HEK293 (cell line): ENCODE results near the gene ZNF653.

ENCODE experiments used
- CTCF ChIA-PET: fragments of 350-600 bp; formaldehyde crosslinking; extraction: SDS; loops from one replicate; lab custom pipeline; 2021; ENCODE audit warnings: antibody characterized with exemption; lab: Yijun Ruan, JAX
- POLR2A ChIA-PET: fragments of 300-600 bp; formaldehyde crosslinking; extraction: SDS; loops from one replicate; lab custom pipeline; 2020; ENCODE audit warnings: antibody characterized with exemption, inconsistent platforms; lab: Yijun Ruan, JAX
- H3K27ac ChIP-seq: fragments of 200-500 bp; sonication (Bioruptor generic); 2 replicates; pipeline ENCODE4 v1.5.1; 2014; ENCODE audit warnings: low read depth, low read length, control low read depth, inconsistent platforms; ENCODE audit errors: extremely low read depth
- H3K36me3 ChIP-seq, 2 experiments: fragments of 200-500 bp in 1 of 2; sonication (Bioruptor generic) in 1 of 2; 1 replicate in 1 of 2; 2 replicates in 1 of 2; pipeline ENCODE4 v1.5.1; 2014 to 2017; ENCODE audit warnings: inconsistent platforms in 2 of 2, low read length in 2 of 2; ENCODE audit not compliant: control insufficient read depth in 2 of 2, insufficient read depth in 1 of 2
- H3K4me1 ChIP-seq: fragments of 200-500 bp; sonication (Bioruptor generic); 2 replicates; pipeline ENCODE4 v1.5.1; 2014; ENCODE audit warnings: mild to moderate bottlenecking, low read length, inconsistent platforms; ENCODE audit not compliant: control insufficient read depth, insufficient read depth
- H3K4me3 ChIP-seq: 2 replicates; pipeline ENCODE4 v1.5.1; 2011; ENCODE audit warnings: low read depth, mild to moderate bottlenecking, control low read depth, low read length, moderate library complexity
- H3K9me3 ChIP-seq: fragments of 200-500 bp; sonication (Bioruptor generic); 2 replicates; pipeline ENCODE4 v1.5.1; 2014; ENCODE audit warnings: low read depth, low read length, inconsistent platforms; ENCODE audit not compliant: control insufficient read depth, insufficient read depth
- HOXA7 ChIP-seq: sonication (generic); formaldehyde crosslinking; IDR thresholded peaks from 2 replicates; pipeline ENCODE4 v1.8.1; 2022; ENCODE audit warnings: missing genetic modification reagents, borderline replicate concordance
- HOXC10 ChIP-seq: sonication (generic); formaldehyde crosslinking; IDR thresholded peaks from 2 replicates; pipeline ENCODE4 v1.8.1; 2023; ENCODE audit warnings: mild to moderate bottlenecking, missing genetic modification reagents
- IKZF3 ChIP-seq: fragments of 450-650 bp; IDR thresholded peaks from 2 replicates; pipeline ENCODE4 v1.5.0; 2018; ENCODE audit warnings: missing biosample characterization, mild to moderate bottlenecking, missing genetic modification characterization, moderate library complexity
- KLF16 ChIP-seq: fragments of 450-650 bp; formaldehyde crosslinking; IDR thresholded peaks from 2 replicates; pipeline ENCODE4 v1.5.1; 2017; ENCODE audit warnings: missing biosample characterization, missing genetic modification characterization
- KLF8 ChIP-seq: fragments of 450-650 bp; formaldehyde crosslinking; IDR thresholded peaks from 2 replicates; pipeline ENCODE4 v1.5.1; 2016; ENCODE audit warnings: missing biosample characterization, missing genetic modification characterization
- SALL2 ChIP-seq: fragments of 450-650 bp; formaldehyde crosslinking; IDR thresholded peaks from 2 replicates; pipeline ENCODE4 v1.5.0; 2017; ENCODE audit warnings: missing biosample characterization, mild to moderate bottlenecking, missing genetic modification characterization, borderline replicate concordance
- ZBTB17 ChIP-seq: fragments of 450-650 bp; formaldehyde crosslinking; IDR thresholded peaks from 2 replicates; pipeline ENCODE4 v1.5.1; 2016; ENCODE audit warnings: missing biosample characterization, missing genetic modification characterization
- ZBTB7A ChIP-seq: fragments of 450-650 bp; formaldehyde crosslinking; IDR thresholded peaks from 2 replicates; pipeline ENCODE4 v1.5.1; 2016; ENCODE audit warnings: low read depth, missing biosample characterization, missing genetic modification characterization
- ZFP37 ChIP-seq: fragments of 450-650 bp; formaldehyde crosslinking; IDR thresholded peaks from 2 replicates; pipeline ENCODE4 v1.5.1; 2016; ENCODE audit warnings: missing biosample characterization, missing genetic modification characterization
- ZNF121 ChIP-seq: fragments of 450-650 bp; formaldehyde crosslinking; IDR thresholded peaks from 2 replicates; pipeline ENCODE4 v1.5.1; 2016; ENCODE audit warnings: missing biosample characterization, missing genetic modification characterization
- ZNF239 ChIP-seq: fragments of 450-650 bp; formaldehyde crosslinking; IDR thresholded peaks from 2 replicates; pipeline ENCODE4 v1.5.1; 2016; ENCODE audit warnings: missing biosample characterization, missing genetic modification characterization
- ZNF354C ChIP-seq: fragments of 450-650 bp; formaldehyde crosslinking; IDR thresholded peaks from 2 replicates; pipeline ENCODE4 v1.5.1; 2016; ENCODE audit warnings: missing biosample characterization, missing genetic modification characterization, low read depth, borderline replicate concordance
- ZNF394 ChIP-seq: fragments of 450-650 bp; formaldehyde crosslinking; IDR thresholded peaks from 2 replicates; pipeline ENCODE4 v1.5.1; 2016; ENCODE audit warnings: missing biosample characterization, missing genetic modification characterization, mild to moderate bottlenecking, moderate library complexity, borderline replicate concordance
- ZNF416 ChIP-seq: fragments of 450-650 bp; formaldehyde crosslinking; IDR thresholded peaks from 2 replicates; pipeline ENCODE4 v1.5.1; 2016; ENCODE audit warnings: missing biosample characterization, missing genetic modification characterization
- ZNF433 ChIP-seq: fragments of 450-650 bp; formaldehyde crosslinking; IDR thresholded peaks from 2 replicates; pipeline ENCODE4 v1.5.1; 2016; ENCODE audit warnings: missing biosample characterization, missing genetic modification characterization, low read depth
- ZNF529 ChIP-seq: fragments of 450-650 bp; formaldehyde crosslinking; IDR thresholded peaks from 2 replicates; pipeline ENCODE4 v1.5.1; 2017; ENCODE audit warnings: missing genetic modification characterization, missing biosample characterization; ENCODE audit not compliant: insufficient replicate concordance
- ZNF555 ChIP-seq: fragments of 450-650 bp; formaldehyde crosslinking; conservative IDR thresholded peaks from 2 replicates; pipeline ENCODE4 v1.5.1; 2017; ENCODE audit warnings: missing biosample characterization, mild to moderate bottlenecking, missing genetic modification characterization, inconsistent platforms
- ZNF561 ChIP-seq: fragments of 450-650 bp; IDR thresholded peaks from 2 replicates; pipeline ENCODE4 v1.5.1; 2018; ENCODE audit warnings: missing biosample characterization, missing genetic modification characterization, borderline replicate concordance
- ZNF76 ChIP-seq: fragments of 450-650 bp; formaldehyde crosslinking; IDR thresholded peaks from 2 replicates; pipeline ENCODE4; 2016; ENCODE audit warnings: low read depth, missing biosample characterization, missing genetic modification characterization, borderline replicate concordance
- ZNF843 ChIP-seq: fragments of 450-650 bp; formaldehyde crosslinking; IDR thresholded peaks from 2 replicates; pipeline ENCODE4 v1.5.1; 2016; ENCODE audit warnings: missing biosample characterization, missing genetic modification characterization
- ZSCAN30 ChIP-seq: fragments of 450-650 bp; IDR thresholded peaks from 2 replicates; pipeline ENCODE4 v1.5.1; 2018; ENCODE audit warnings: missing biosample characterization, mild to moderate bottlenecking, missing genetic modification characterization, moderate library complexity
- TF ChIP-seq, protein P1 (sequence below): fragments of 450-650 bp; formaldehyde crosslinking; IDR thresholded peaks from 2 replicates; pipeline ENCODE4 v1.5.1; 2017; ENCODE audit warnings: missing biosample characterization, missing genetic modification characterization
- TF ChIP-seq, protein P2 (sequence below): fragments of 450-650 bp; formaldehyde crosslinking; IDR thresholded peaks from 2 replicates; pipeline ENCODE4 v1.5.1; 2016; ENCODE audit warnings: missing biosample characterization, missing genetic modification characterization
- TF ChIP-seq, protein P3 (sequence below): fragments of 450-650 bp; formaldehyde crosslinking; IDR thresholded peaks from 2 replicates; pipeline ENCODE4 v1.5.1; 2016; ENCODE audit warnings: missing biosample characterization, missing genetic modification characterization
- TF ChIP-seq, protein P4 (sequence below): fragments of 450-650 bp; formaldehyde crosslinking; IDR thresholded peaks from 2 replicates; pipeline ENCODE4 v1.5.1; 2017; ENCODE audit warnings: missing biosample characterization, missing genetic modification characterization
- TF ChIP-seq, protein P5 (sequence below): sonication (generic); formaldehyde crosslinking; IDR thresholded peaks from 2 replicates; pipeline ENCODE4 v1.8.1; 2022; ENCODE audit warnings: mild to moderate bottlenecking, moderate library complexity, missing genetic modification reagents

Gene ZNF653, protein sequence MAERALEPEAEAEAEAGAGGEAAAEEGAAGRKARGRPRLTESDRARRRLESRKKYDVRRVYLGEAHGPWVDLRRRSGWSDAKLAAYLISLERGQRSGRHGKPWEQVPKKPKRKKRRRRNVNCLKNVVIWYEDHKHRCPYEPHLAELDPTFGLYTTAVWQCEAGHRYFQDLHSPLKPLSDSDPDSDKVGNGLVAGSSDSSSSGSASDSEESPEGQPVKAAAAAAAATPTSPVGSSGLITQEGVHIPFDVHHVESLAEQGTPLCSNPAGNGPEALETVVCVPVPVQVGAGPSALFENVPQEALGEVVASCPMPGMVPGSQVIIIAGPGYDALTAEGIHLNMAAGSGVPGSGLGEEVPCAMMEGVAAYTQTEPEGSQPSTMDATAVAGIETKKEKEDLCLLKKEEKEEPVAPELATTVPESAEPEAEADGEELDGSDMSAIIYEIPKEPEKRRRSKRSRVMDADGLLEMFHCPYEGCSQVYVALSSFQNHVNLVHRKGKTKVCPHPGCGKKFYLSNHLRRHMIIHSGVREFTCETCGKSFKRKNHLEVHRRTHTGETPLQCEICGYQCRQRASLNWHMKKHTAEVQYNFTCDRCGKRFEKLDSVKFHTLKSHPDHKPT

DNA sequence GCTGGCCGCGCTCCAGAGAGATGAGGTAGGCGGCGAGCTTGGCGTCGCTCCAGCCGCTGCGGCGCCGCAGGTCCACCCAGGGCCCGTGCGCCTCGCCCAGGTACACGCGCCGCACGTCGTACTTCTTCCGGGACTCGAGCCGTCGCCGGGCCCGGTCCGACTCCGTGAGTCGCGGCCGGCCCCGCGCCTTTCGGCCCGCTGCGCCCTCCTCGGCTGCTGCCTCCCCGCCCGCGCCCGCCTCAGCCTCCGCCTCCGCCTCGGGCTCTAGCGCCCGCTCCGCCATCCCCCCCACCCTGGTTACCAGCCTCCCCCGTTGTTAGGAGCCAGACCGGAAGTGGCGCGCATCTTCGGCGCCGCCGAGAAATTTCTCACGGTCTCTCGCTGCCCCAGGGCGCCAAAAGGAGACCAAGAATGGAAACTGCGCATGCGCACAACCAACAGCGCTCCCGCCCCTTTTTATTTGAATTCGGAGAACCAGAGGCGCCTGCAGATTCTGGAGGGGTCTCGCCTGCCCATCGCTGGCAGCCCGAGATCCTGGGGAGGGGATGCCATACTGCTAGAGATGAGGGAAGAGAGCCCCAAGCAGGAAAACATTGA lies at the start of gene ZNF653:
TSS of gene ZNF653 (minus strand) at position 336 of the 597 bp plus-strand sequence. CDS start at position 283, 53 bp downstream.
- no peaks in the 10 kb centered on the region; a peak in 1 of 3 replicates for H3K36me3 ChIP-seq
- H3K27ac ChIP-seq: peak within 1 kb of the TSS; percentile 88; the same call in 1 of the 2 replicates
- ChIA-PET CTCF (no interaction called here), POLR2A (interaction anchor here (0.6 to 1.7 kb wide), 2 partner anchors 23 to 53 kb away, joined by 3 to 5 read pairs; partner anchors contain the start of genes ECSIT and ELOF1)
- no peaks in the 10 kb centered on the region for H3K9me3 ChIP-seq
- peak within 1 kb of the TSS; percentile 64 for H3K4me3 ChIP-seq
- H3K4me1 ChIP-seq: peaks cover 6% of the 10 kb centered on the region
- TF ChIP-seq IKZF3 (0 out of 2 replicates have a peak, but pooled peaks have one; percentile 39), KLF16 (tag by site-specific recombination) (no peak), ZNF354C (no peak), ZNF121 (no peak), SALL2 (no peak), ZBTB7A (tag by site-specific recombination) (no peak; the same call in 1 of the 2 replicates), ZNF239 (no peak), ZNF843 (tag by site-specific recombination) (no peak), ZSCAN30 (tag by site-specific recombination) (0 out of 2 replicates have a peak, but pooled peaks have one; percentile 4), ZNF555 (tag by site-specific recombination) (no peak), HOXC10 (CRISPR knock-in tag) (no peak), ZBTB17 (no peak), ZNF433 (tag by site-specific recombination) (no peak), ZFP37 (tag by site-specific recombination) (no peak), HOXA7 (CRISPR knock-in tag) (0 out of 2 replicates have a peak, but pooled peaks have one; percentile 13), KLF8 (tag by site-specific recombination) (no peak; the same call in 1 of the 2 replicates), ZNF394 (tag by site-specific recombination) (0 out of 2 replicates have a peak, but pooled peaks have one; percentile 12), ZNF561 (tag by site-specific recombination) (peak; percentile 75), ZNF76 (tag by site-specific recombination) (0 out of 2 replicates have a peak, but pooled peaks have one; percentile 19), ZNF529 (no peak), ZNF416 (tag by site-specific recombination) (no peak)
- TF ChIP-seq, protein P1, sequence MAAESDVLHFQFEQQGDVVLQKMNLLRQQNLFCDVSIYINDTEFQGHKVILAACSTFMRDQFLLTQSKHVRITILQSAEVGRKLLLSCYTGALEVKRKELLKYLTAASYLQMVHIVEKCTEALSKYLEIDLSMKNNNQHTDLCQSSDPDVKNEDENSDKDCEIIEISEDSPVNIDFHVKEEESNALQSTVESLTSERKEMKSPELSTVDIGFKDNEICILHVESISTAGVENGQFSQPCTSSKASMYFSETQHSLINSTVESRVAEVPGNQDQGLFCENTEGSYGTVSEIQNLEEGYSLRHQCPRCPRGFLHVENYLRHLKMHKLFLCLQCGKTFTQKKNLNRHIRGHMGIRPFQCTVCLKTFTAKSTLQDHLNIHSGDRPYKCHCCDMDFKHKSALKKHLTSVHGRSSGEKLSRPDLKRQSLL (tag by site-specific recombination): peak; percentile 99
- TF ChIP-seq, protein P2, sequence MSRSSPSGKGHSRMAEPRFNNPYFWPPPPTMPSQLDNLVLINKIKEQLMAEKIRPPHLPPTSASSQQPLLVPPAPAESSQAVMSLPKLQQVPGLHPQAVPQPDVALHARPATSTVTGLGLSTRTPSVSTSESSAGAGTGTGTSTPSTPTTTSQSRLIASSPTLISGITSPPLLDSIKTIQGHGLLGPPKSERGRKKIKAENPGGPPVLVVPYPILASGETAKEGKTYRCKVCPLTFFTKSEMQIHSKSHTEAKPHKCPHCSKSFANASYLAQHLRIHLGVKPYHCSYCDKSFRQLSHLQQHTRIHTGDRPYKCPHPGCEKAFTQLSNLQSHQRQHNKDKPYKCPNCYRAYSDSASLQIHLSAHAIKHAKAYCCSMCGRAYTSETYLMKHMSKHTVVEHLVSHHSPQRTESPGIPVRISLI (tag by site-specific recombination): no peak
- TF ChIP-seq, protein P3, sequence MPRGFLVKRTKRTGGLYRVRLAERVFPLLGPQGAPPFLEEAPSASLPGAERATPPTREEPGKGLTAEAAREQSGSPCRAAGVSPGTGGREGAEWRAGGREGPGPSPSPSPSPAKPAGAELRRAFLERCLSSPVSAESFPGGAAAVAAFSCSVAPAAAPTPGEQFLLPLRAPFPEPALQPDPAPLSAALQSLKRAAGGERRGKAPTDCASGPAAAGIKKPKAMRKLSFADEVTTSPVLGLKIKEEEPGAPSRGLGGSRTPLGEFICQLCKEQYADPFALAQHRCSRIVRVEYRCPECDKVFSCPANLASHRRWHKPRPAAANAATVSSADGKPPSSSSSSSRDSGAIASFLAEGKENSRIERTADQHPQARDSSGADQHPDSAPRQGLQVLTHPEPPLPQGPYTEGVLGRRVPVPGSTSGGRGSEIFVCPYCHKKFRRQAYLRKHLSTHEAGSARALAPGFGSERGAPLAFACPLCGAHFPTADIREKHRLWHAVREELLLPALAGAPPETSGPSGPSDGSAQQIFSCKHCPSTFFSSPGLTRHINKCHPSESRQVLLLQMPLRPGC: 0 out of 2 replicates have a peak, but pooled peaks have one; percentile 17
- TF ChIP-seq, protein P4, sequence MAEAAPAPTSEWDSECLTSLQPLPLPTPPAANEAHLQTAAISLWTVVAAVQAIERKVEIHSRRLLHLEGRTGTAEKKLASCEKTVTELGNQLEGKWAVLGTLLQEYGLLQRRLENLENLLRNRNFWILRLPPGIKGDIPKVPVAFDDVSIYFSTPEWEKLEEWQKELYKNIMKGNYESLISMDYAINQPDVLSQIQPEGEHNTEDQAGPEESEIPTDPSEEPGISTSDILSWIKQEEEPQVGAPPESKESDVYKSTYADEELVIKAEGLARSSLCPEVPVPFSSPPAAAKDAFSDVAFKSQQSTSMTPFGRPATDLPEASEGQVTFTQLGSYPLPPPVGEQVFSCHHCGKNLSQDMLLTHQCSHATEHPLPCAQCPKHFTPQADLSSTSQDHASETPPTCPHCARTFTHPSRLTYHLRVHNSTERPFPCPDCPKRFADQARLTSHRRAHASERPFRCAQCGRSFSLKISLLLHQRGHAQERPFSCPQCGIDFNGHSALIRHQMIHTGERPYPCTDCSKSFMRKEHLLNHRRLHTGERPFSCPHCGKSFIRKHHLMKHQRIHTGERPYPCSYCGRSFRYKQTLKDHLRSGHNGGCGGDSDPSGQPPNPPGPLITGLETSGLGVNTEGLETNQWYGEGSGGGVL (tag by site-specific recombination): peak; percentile 78
- TF ChIP-seq, protein P5, sequence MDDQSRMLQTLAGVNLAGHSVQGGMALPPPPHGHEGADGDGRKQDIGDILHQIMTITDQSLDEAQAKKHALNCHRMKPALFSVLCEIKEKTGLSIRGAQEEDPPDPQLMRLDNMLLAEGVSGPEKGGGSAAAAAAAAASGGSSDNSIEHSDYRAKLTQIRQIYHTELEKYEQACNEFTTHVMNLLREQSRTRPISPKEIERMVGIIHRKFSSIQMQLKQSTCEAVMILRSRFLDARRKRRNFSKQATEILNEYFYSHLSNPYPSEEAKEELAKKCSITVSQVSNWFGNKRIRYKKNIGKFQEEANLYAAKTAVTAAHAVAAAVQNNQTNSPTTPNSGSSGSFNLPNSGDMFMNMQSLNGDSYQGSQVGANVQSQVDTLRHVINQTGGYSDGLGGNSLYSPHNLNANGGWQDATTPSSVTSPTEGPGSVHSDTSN (CRISPR knock-in tag): peak; percentile 74; the same call in 1 of the 2 replicates
